Muscle of arm (tissue), 12 donors: ENCODE results near the gene GPRC5B. TPM values are rescaled to one million over a fixed set of nuclear protein-coding genes. Genes with fewer than 3 reads are reported as not detected.

Experiments
- DNase-seq: peaks from one replicate; pipeline ENCODE4 v3.0.0-alpha.2; 2013
- polyA plus RNA-seq, 12 donors: library from polyadenylated mRNA; unstranded; fragments of 120-200 nt; gene quantifications; one replicate each; pipeline ENCODE4 v1.2.1, GENCODE V29; 2013; ENCODE audit not compliant: insufficient read length in 12 of 12

The GPRC5B gene
- polyA plus RNA-seq, 12 donors, result 61.2 to 222 (median 92.2) TPM

GRCh38 chr16:19907161-19907992 lies 22.7 kb upstream of the GPRC5B start:
- DNase-seq, result peak; percentile 69

GRCh38 chr16:19901164-19901563 lies 16.5 kb upstream of the GPRC5B start:
- no peak for DNase-seq

DNA sequence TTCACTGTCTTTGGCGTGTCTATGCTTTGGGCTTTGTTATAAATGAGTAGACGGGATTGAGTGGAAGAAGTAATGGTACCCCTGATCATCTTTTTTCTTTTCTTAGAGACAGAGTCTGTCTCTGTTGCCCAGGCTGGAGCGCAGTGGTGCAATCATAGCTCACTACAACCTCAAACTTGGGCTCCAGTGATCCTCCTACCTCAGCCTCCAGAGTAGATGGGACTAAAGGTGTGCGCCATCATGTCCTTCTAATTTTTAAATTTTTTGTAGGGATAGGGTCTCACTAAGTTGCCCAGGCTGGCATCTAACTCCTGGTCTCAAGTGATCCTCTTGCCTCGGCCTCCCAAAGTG lies 14.9 kb upstream of the GPRC5B start:
- no peak for DNase-seq

- peak; percentile 35 for DNase-seq
Measured at GRCh38 chr16:19898924-19899604, 14.4 kb upstream of the GPRC5B start.

DNA sequence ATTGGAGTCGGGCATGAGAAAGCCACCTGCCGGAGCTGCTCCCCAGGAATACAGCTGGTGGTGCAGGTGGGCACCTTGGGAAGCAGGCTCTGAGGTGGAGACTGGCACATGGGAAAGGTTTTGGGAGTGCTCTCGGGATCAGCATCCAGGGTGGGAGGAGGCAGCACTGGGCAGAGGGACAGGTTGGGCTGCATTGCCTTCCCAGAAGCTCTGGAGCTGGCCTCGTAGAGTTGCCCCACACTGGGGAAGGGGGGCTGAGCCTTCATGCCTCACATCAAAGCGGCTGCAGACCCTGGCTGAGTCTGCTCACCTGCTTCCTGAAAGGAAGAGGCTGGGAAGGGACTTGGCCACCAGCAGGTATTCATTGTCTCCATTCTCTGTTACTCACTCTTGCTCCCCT lies 13.5 kb upstream of the GPRC5B start:
- no peak for DNase-seq

DNA sequence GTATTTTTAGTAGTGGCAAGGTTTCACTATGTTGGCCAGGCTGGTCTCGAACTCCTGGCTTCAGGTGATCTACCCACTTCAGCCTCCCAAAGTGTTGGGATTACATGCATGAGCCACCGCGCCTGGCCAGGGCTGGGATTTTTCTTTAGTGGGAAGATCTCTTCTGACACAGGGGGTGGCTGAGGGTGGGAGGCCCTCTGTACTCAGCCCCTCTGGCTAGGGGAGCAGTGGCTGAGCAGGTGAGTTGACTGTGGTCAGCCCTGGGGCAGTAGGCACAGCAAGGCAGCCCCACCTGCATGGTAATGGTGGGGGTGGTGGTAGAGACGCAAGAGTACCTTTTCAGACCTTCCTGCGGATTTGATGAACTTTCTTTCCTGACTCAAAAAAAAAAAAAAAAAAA lies 12.3 kb upstream of the GPRC5B start:
- DNase-seq, result no peak

GRCh38 chr16:19894586-19894985 lies 9.9 kb upstream of the GPRC5B start:
- DNase-seq, result no peak

- no peak for DNase-seq
Measured at GRCh38 chr16:19892902-19893301, 8.3 kb upstream of the GPRC5B start.

- no peak for DNase-seq
Measured at GRCh38 chr16:19890901-19891300, 6.3 kb upstream of the GPRC5B start.

GRCh38 chr16:19888834-19889233 lies 4.2 kb upstream of the GPRC5B start:
- DNase-seq, result no peak

GRCh38 chr16:19886073-19886941 lies 1.7 kb upstream of the GPRC5B start:
- peak; percentile 89 for DNase-seq

- peak; percentile 24 for DNase-seq
Measured at GRCh38 chr16:19885451-19886072, 914 bp upstream of the GPRC5B start.

DNA sequence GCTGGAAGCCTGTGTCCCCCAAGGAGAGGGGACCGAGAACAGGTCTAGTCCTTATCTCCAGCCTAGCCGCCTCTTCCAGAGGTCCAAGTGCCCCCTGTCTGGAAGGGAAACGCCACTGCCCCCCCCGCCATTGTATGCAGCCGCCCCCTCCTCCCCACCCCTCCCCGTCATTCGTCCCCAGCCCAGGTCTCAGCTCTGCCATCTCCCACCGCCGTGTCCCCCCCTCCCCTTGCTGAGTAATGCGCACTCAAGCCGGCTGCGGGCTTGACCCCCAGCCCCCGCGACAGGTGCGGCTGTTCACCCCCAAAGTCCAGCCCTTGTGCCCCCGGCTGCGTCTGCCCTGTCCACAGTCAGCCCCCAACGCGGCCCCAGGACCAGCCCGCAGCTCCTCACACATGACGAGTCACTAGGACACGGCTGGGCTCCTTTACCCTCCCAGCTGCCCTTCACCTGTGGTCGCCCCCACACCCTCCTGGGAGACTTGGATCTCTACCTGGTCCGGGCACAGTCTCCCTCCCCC lies 622 bp downstream of the GPRC5B start:
- DNase-seq, result peak; percentile 33

DNA sequence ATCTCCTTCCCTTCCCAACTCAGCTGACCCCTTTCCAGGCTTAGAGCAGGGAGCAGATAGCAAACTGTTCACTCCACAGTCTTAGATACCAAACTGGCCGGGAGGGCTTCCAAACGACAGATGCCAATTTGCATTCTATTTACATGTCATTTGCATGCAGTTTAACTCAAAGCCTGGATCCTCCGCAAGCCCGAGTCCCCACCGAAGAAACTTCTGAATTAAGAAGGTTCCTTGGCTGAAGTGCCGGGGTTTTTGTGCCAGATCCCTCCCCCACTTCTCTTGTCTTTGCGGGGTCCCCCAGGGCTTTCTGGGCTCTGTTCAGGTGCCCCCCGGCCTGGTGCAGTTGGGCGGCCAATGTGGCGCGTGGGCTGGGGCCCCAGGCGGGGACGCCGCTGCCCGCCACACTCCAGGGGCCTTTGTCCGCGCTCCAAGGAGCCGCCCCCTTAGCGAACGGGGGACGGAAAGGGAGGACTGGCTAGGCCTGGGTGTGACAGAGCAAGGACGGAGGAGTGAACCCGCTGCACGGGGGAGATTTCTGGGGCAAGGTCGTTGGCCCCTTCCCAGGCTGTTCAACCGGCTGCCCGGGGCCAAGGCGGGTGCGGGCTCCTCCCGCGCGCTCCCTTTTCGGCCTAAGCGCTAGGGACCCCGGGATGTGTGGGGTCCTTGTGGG lies 1.2 kb downstream of the GPRC5B start:
- DNase-seq, result peak; percentile 57

- peak; percentile 19 for DNase-seq
Measured at GRCh38 chr16:19882646-19883045, 2.0 kb downstream of the GPRC5B start.

DNA sequence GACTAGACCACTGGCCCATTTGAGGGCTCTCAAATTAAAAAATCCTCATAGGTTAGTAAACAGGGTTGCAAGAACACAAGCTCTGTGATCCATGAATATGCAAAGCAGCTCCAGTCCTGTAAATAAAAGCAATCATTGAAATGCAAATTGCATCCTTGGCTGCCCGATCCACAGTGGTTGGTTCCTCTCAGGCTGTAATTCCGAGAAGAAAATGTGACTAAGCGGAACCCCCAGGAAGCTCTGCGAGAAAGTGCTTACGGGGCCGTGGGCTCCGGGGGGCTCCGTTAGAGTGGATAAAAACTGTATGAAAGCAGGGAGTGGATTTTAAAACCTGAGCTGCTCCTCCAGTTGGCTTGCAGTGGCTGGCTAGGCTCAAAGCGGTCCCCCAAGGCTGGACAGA lies 2.5 kb downstream of the GPRC5B start:
- DNase-seq, result no peak

DNA sequence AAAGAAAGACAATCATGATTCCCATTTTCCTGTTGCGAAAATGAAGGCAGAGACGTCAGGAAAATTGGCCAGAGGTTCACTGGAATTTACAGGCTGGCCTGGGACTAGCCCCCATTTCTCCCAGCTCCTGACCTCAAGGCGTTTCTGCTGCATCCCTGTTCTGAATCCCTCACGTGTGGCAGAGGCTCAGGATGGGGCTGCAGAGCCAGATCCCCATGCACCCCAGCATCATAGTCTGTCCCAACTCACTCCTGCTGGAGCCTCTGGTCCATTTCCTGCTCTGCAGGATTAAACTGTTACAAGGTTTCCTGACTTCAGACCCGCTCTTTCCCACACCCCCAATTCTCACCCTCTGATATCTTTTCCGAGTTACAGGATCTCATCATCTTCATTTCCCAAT lies 2.9 kb downstream of the GPRC5B start:
- no peak for DNase-seq

DNA sequence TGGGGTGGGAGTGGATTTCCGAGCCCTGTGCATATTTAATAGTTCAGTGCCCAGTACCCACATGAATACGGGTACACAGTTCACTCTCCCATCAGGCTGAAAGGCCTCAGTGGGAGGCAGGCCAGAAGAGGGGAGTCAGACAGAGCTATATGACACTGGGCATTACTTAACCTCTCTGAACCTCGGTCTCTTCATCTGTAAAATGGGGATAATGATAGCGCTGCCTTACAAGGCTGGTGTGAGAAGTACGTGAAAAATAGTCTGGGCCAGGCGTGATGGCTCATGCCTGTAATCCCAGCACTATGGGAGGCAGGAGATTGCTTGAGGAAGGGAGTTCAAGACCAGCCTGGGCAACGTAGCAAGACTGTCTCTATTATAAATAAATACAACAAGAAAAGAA lies 3.6 kb downstream of the GPRC5B start:
- DNase-seq, result no peak

DNA sequence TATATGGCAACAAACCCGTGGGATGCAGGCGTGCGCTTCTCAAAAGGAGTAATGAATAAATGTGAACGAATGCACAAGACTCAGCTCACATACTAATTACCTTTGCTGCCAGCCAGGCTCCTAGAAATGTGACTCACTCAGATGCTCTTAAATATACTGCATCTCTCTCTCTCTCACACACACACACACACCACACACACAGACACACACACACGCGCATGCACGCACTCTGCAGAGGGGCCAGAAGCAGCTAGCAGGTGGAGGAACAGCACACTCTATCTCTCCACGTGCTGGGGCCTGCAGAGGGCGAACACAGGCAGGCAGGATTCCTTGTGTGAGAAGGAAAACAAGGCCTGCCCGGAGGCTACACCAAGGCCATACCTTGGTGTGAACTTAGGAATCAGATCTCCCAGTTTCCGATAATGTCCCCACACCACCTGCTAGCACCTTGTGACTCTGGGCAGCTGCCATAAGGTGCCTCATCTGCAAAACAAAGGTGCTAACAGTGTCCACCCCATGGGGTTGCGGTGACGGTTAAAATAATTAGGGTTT lies 5.3 kb downstream of the GPRC5B start:
- no peak for DNase-seq

GRCh38 chr16:19878757-19879156 lies 5.9 kb downstream of the GPRC5B start:
- DNase-seq, result no peak
